K562 (cell line): ENCODE data around the gene TRIM26. TPM values are rescaled to one million over a fixed set of nuclear protein-coding genes. Genes with fewer than 3 reads are reported as not detected.

Experiments used
- ATAC-seq: fragments of 200-7000 bp; cut with Tn5 transposase; 3 replicates; pipeline ENCODE4 v1.9.1; 2020; ENCODE audit warnings: moderate library complexity
- BruUV-seq: library from RNA; stranded (reverse); fragments of 400-500 nt; replicated peaks from 2 replicates; lab custom pipeline; 2021; lab: Mats Ljungman, UMichigan
- CTCF ChIA-PET: fragments of 300-600 bp; formaldehyde crosslinking; extraction: SDS; loops from one replicate; lab custom pipeline; 2021; ENCODE audit warnings: low intra/inter-chr PET ratio; lab: Yijun Ruan, JAX
- POLR2A ChIA-PET: fragments of 300-600, 350-650 bp; sonication (Branson Sonifier 250); formaldehyde crosslinking; extraction: SDS; loops from one replicate; lab custom pipeline; 2021; ENCODE audit warnings: antibody characterized with exemption, inconsistent platforms; lab: Yijun Ruan, JAX
- DNase-seq, 4 experiments: peaks; one replicate each; pipeline versions ENCODE4 v3.0.0 to v3.0.0-alpha.2; 2011 to 2018; ENCODE audit warnings: low spot score in 3 of 4, mixed read lengths in 3 of 4; ENCODE audit errors: extremely low read depth in 1 of 4
- FAIRE-seq: peaks from 2 replicates; lab custom pipeline; 2011; peaks lifted over from hg19 to GRCh38; lab: Jason Lieb, UNC
- H2AFZ ChIP-seq: 2 replicates; pipeline ENCODE4 v1.6.0; 2011; ENCODE audit warnings: low read depth, low read length, control low read depth, inconsistent platforms
- H3K27ac ChIP-seq: fragments of 200-600 bp; 3 replicates; pipeline ENCODE4 v1.8.0; 2011; ENCODE audit warnings: low read depth, mild to moderate bottlenecking, control low read depth, inconsistent platforms, low read length, moderate library complexity, mixed read lengths; ENCODE audit errors: extremely low read depth
- H3K27me3 ChIP-seq, 2 experiments: fragments of 300-600 bp in 1 of 2; 2 replicates in 1 of 2; 3 replicates in 1 of 2; pipeline versions ENCODE4 v1.6.0 to v1.8.0; 2011; ENCODE audit warnings: inconsistent platforms in 2 of 2, low read length in 2 of 2, mild to moderate bottlenecking in 1 of 2, mixed read lengths in 1 of 2, moderate library complexity in 1 of 2; ENCODE audit not compliant: control insufficient read depth in 2 of 2, insufficient read depth in 2 of 2
- H3K36me3 ChIP-seq: fragments of 300-600 bp; 3 replicates; pipeline ENCODE4 v1.8.0; 2011; ENCODE audit warnings: mild to moderate bottlenecking, low read length, inconsistent platforms; ENCODE audit not compliant: control insufficient read depth, insufficient read depth
- H3K4me1 ChIP-seq, 2 experiments: fragments of 200-600 bp in 1 of 2; replicated peaks in 1 of 2; 2 replicates in 1 of 2; 3 replicates in 1 of 2; pipeline versions ENCODE4 v1.5.1 to v1.8.0; 2011; ENCODE audit warnings: inconsistent platforms in 2 of 2, low read length in 2 of 2, mild to moderate bottlenecking in 1 of 2, mixed read lengths in 1 of 2, moderate library complexity in 1 of 2; ENCODE audit not compliant: control insufficient read depth in 2 of 2, insufficient read depth in 2 of 2
- H3K4me2 ChIP-seq: 2 replicates; pipeline ENCODE4 v1.6.1; 2011; ENCODE audit warnings: low read length, control low read depth, inconsistent platforms, mixed read lengths; ENCODE audit not compliant: insufficient read depth
- H3K4me3 ChIP-seq: fragments of 200-600 bp; sonication (generic), shearing (Covaris generic); 2 replicates; pipeline ENCODE4 v1.5.1; 2016; ENCODE audit warnings: control low read depth, inconsistent platforms
- H3K79me2 ChIP-seq: fragments of 200-600 bp; 3 replicates; pipeline ENCODE4 v1.8.0; 2011; ENCODE audit warnings: low read length, inconsistent platforms; ENCODE audit not compliant: control insufficient read depth, insufficient read depth
- H3K9ac ChIP-seq, 2 experiments: 2 replicates each; pipeline versions ENCODE4 v1.6.0 to v1.6.1; 2011; ENCODE audit warnings: low read depth in 2 of 2, low read length in 2 of 2, control low read depth in 1 of 2, inconsistent platforms in 1 of 2, mild to moderate bottlenecking in 1 of 2, mixed read lengths in 1 of 2; ENCODE audit not compliant: insufficient read depth in 1 of 2
- H3K9me1 ChIP-seq: one replicate; pipeline ENCODE4 v1.6.0; 2011; ENCODE audit warnings: inconsistent platforms, mild to moderate bottlenecking, low read length, moderate library complexity; ENCODE audit not compliant: control insufficient read depth, insufficient read depth
- H3K9me3 ChIP-seq: replicated peaks from 2 replicates; pipeline ENCODE4 v1.5.1; 2011; ENCODE audit warnings: low read depth, low read length, inconsistent platforms; ENCODE audit not compliant: control insufficient read depth, insufficient read depth
- H4K20me1 ChIP-seq: replicated peaks from 2 replicates; pipeline ENCODE4 v1.6.1; 2011; ENCODE audit warnings: low read length, inconsistent platforms, mixed read lengths; ENCODE audit not compliant: control insufficient read depth, insufficient read depth
- L3MBTL2 ChIP-seq: fragments of 450-650 bp; IDR thresholded peaks from 2 replicates; pipeline ENCODE4 v1.6.1; 2016; ENCODE audit warnings: mild to moderate bottlenecking, moderate library complexity
- WGBS: fragments of 100-300 bp; shearing (Covaris generic); methylation state at CpG from one replicate; pipeline ENCODE4 v1.1.6; 2016; ENCODE audit warnings: low coverage, mixed read lengths; ENCODE audit not compliant: insufficient coverage; ENCODE audit errors: missing lambda C conversion rate; 5-methylcytosine and 5-hydroxymethylcytosine counted together
- in situ Hi-C: fragments of 300-500 bp; cut with MboI; formaldehyde crosslinking; loops from 4 replicates; pipeline ENCODE4 v1.15.0; 2018; ENCODE audit warnings: inconsistent platforms, mixed read lengths
- intact Hi-C: fragments of 100-400 bp; cut with micrococcal nuclease; formaldehyde crosslinking; loops from 2 replicates; pipeline ENCODE4 v1.14.2; 2022
- polyA plus RNA-seq, 8 experiments: library from polyadenylated mRNA; depleted of rRNA in 4 of 8; stranded (reverse) in 5 of 8; unstranded in 3 of 8; fragments of >200 nt; fragmentation: Nextera tagmentation in 2 of 8; fragmentation: Illumina TruSeq in 1 of 8; extraction: Ambion mirVana in 2 of 8; extraction: Trizol in 1 of 8; gene quantifications; 2 replicates each; pipeline versions ENCODE4 v1.2.1 to v1.2.3, GENCODE V29; 2011 to 2014; ENCODE audit warnings: inconsistent platforms in 1 of 8, missing spikeins in 1 of 8
- total RNA-seq, 7 experiments: library from RNA; depleted of rRNA in 6 of 7; stranded (reverse); fragments of >200 nt in 6 of 7; fragmentation: Illumina TruSeq in 2 of 7; extraction: Trizol in 2 of 7; gene quantifications; 2 replicates each; pipeline versions ENCODE4 v1.2.1 to v1.2.3, GENCODE V29; 2011 to 2021; ENCODE audit warnings: low replicate concordance in 1 of 7
- TF ChIP-seq, protein P1 (sequence below), 2 experiments: IDR thresholded peaks; 2 replicates each; pipeline ENCODE4 v1.6.1; 2011; ENCODE audit warnings: borderline replicate concordance in 1 of 2, control low read depth in 1 of 2, low read depth in 1 of 2, low read length in 1 of 2, mild to moderate bottlenecking in 1 of 2, mixed read lengths in 1 of 2, moderate library complexity in 1 of 2; ENCODE audit not compliant: insufficient read depth in 1 of 2, insufficient read length in 1 of 2, poor library complexity in 1 of 2, severe bottlenecking in 1 of 2; ENCODE audit errors: extremely low read depth in 1 of 2
- TF ChIP-seq, protein P2 (sequence below): fragments of 450-650 bp; IDR thresholded peaks from 2 replicates; pipeline ENCODE4 v1.6.1; 2016; ENCODE audit warnings: mild to moderate bottlenecking, moderate library complexity
- TF ChIP-seq, protein P3 (sequence below), 2 experiments: fragments of 450-650 bp in 1 of 2; sonication (generic) in 1 of 2; formaldehyde crosslinking in 1 of 2; IDR thresholded peaks in 1 of 2; conservative IDR thresholded peaks in 1 of 2; 2 replicates each; pipeline versions ENCODE4 v1.6.1 to v1.8.1; 2016 to 2023; ENCODE audit warnings: mild to moderate bottlenecking in 2 of 2, moderate library complexity in 2 of 2, inconsistent platforms in 1 of 2, missing genetic modification reagents in 1 of 2

The TRIM26 gene
- total and polyA plus RNA-seq, 9 of the 15 experiments (the other 6 are each of a cell fraction or from before 2014, with no cell fraction given): 0.80 to 5.0 (median 2.8) TPM

DNA sequence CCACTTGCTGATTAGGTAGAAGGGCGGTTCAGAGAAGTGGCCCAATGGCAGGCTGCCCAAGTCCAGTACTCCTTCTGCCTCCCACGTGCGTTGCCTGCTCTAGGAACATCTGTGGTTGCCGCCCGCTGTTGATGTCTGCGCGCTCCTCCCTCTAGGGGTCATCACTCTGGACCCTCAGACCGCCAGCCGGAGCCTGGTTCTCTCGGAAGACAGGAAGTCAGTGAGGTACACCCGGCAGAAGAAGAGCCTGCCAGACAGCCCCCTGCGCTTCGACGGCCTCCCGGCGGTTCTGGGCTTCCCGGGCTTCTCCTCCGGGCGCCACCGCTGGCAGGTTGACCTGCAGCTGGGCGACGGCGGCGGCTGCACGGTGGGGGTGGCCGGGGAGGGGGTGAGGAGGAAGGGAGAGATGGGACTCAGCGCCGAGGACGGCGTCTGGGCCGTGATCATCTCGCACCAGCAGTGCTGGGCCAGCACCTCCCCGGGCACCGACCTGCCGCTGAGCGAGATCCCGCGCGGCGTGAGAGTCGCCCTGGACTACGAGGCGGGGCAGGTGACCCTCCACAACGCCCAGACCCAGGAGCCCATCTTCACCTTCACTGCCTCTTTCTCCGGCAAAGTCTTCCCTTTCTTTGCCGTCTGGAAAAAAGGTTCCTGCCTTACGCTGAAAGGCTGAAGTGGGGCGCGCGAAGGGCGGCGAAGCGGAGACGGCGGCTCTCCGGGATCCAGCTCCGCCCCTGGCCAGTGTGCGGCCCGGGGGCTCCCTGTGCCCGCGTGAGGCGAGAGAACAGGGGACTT, 41.3 kb downstream of the TRIM26 start:
- Histone ChIP-seq H3K9ac (peak overlapping the region in 1 of 2 experiments; percentile 61; a peak in 2 of 4 replicates), H2AFZ (no peak overlapping the region), H4K20me1 (no peaks in the 10 kb centered on the region), H3K4me2 (no peak overlapping the region), H3K79me2 (no peaks in the 10 kb centered on the region), H3K9me1 (no peaks in the 10 kb centered on the region), H3K36me3 (no peaks in the 10 kb centered on the region), H3K27me3 (peaks cover 10 to 27% of the 10 kb centered on the region in 2 experiments), H3K9me3 (no peaks in the 10 kb centered on the region), H3K4me3 (no peak overlapping the region), H3K4me1 (peaks cover 0 to 8% of the 10 kb centered on the region in 2 experiments; a peak in 1 of 5 replicates), H3K27ac (no peak overlapping the region)
- in situ Hi-C loops (loop anchor here (5.0 kb wide), 1 partner anchor 325 kb away; no protein-coding TSS in a partner anchor), intact Hi-C loops (loop anchor here (2.0 kb wide), 2 partner anchors 41 to 323 kb away; no protein-coding TSS in a partner anchor)
- ChIA-PET CTCF (interaction anchor here (2.6 kb wide), 1 partner anchor 69 kb away, joined by 14 read pairs; no protein-coding TSS in a partner anchor), POLR2A (no interaction called here)
- no TSS peak for BruUV-seq
- 26% methylated on average over 56 of the region's 62 CpGs for WGBS
- FAIRE-seq: no peak
- ATAC-seq: peak; percentile 57
- DNase-seq: peak in 1 of 4 experiments; percentile 24
- TF ChIP-seq, protein P1, sequence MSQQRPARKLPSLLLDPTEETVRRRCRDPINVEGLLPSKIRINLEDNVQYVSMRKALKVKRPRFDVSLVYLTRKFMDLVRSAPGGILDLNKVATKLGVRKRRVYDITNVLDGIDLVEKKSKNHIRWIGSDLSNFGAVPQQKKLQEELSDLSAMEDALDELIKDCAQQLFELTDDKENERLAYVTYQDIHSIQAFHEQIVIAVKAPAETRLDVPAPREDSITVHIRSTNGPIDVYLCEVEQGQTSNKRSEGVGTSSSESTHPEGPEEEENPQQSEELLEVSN (IDR thresholded peaks at IDR 0.05; ENCODE audit: borderline replicate concordance in 1 of 2, extremely low read depth in 1 of 2, insufficient read depth in 1 of 2, insufficient read length in 1 of 2, low read depth in 1 of 2, low read length in 1 of 2, poor library complexity in 1 of 2, severe bottlenecking in 1 of 2): peak in 1 of 2 experiments; percentile 59
- TF ChIP-seq L3MBTL2: 0 out of 2 replicates have a peak, but pooled peaks have one; percentile 29
- TF ChIP-seq, protein P2, sequence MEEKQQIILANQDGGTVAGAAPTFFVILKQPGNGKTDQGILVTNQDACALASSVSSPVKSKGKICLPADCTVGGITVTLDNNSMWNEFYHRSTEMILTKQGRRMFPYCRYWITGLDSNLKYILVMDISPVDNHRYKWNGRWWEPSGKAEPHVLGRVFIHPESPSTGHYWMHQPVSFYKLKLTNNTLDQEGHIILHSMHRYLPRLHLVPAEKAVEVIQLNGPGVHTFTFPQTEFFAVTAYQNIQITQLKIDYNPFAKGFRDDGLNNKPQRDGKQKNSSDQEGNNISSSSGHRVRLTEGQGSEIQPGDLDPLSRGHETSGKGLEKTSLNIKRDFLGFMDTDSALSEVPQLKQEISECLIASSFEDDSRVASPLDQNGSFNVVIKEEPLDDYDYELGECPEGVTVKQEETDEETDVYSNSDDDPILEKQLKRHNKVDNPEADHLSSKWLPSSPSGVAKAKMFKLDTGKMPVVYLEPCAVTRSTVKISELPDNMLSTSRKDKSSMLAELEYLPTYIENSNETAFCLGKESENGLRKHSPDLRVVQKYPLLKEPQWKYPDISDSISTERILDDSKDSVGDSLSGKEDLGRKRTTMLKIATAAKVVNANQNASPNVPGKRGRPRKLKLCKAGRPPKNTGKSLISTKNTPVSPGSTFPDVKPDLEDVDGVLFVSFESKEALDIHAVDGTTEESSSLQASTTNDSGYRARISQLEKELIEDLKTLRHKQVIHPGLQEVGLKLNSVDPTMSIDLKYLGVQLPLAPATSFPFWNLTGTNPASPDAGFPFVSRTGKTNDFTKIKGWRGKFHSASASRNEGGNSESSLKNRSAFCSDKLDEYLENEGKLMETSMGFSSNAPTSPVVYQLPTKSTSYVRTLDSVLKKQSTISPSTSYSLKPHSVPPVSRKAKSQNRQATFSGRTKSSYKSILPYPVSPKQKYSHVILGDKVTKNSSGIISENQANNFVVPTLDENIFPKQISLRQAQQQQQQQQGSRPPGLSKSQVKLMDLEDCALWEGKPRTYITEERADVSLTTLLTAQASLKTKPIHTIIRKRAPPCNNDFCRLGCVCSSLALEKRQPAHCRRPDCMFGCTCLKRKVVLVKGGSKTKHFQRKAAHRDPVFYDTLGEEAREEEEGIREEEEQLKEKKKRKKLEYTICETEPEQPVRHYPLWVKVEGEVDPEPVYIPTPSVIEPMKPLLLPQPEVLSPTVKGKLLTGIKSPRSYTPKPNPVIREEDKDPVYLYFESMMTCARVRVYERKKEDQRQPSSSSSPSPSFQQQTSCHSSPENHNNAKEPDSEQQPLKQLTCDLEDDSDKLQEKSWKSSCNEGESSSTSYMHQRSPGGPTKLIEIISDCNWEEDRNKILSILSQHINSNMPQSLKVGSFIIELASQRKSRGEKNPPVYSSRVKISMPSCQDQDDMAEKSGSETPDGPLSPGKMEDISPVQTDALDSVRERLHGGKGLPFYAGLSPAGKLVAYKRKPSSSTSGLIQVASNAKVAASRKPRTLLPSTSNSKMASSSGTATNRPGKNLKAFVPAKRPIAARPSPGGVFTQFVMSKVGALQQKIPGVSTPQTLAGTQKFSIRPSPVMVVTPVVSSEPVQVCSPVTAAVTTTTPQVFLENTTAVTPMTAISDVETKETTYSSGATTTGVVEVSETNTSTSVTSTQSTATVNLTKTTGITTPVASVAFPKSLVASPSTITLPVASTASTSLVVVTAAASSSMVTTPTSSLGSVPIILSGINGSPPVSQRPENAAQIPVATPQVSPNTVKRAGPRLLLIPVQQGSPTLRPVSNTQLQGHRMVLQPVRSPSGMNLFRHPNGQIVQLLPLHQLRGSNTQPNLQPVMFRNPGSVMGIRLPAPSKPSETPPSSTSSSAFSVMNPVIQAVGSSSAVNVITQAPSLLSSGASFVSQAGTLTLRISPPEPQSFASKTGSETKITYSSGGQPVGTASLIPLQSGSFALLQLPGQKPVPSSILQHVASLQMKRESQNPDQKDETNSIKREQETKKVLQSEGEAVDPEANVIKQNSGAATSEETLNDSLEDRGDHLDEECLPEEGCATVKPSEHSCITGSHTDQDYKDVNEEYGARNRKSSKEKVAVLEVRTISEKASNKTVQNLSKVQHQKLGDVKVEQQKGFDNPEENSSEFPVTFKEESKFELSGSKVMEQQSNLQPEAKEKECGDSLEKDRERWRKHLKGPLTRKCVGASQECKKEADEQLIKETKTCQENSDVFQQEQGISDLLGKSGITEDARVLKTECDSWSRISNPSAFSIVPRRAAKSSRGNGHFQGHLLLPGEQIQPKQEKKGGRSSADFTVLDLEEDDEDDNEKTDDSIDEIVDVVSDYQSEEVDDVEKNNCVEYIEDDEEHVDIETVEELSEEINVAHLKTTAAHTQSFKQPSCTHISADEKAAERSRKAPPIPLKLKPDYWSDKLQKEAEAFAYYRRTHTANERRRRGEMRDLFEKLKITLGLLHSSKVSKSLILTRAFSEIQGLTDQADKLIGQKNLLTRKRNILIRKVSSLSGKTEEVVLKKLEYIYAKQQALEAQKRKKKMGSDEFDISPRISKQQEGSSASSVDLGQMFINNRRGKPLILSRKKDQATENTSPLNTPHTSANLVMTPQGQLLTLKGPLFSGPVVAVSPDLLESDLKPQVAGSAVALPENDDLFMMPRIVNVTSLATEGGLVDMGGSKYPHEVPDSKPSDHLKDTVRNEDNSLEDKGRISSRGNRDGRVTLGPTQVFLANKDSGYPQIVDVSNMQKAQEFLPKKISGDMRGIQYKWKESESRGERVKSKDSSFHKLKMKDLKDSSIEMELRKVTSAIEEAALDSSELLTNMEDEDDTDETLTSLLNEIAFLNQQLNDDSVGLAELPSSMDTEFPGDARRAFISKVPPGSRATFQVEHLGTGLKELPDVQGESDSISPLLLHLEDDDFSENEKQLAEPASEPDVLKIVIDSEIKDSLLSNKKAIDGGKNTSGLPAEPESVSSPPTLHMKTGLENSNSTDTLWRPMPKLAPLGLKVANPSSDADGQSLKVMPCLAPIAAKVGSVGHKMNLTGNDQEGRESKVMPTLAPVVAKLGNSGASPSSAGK: peak; percentile 44
- TF ChIP-seq, protein P3, sequence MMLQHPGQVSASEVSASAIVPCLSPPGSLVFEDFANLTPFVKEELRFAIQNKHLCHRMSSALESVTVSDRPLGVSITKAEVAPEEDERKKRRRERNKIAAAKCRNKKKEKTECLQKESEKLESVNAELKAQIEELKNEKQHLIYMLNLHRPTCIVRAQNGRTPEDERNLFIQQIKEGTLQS (IDR thresholded peaks at IDR 0.05): no peak
- TF ChIP-seq, protein P3 (CRISPR knock-in tag; conservative IDR thresholded peaks at IDR 0.05): no peak
